ENCODE results near the gene GAS2L2.

DNA sequence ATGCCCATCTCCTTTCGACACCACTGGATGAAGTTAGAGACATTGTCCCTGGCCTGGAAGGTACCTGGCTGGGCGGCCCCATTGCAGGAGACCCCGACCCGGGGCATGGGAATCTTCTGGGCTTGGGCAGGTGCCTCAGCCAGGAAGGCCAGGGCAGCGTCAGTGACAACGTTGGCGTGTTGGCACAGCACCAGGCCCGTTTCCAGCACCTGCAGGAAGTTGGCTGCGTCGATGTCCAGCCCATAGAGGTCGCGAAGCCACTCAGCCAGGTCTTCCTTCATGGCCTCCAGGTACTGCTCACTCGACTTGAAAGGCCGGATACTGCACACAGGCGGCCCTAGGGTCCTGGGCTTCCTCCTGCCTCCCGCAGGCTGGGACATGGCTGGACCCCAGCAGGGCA is 568 bp downstream of the GAS2L2 start:
- TF ChIP-seq, protein P1, sequence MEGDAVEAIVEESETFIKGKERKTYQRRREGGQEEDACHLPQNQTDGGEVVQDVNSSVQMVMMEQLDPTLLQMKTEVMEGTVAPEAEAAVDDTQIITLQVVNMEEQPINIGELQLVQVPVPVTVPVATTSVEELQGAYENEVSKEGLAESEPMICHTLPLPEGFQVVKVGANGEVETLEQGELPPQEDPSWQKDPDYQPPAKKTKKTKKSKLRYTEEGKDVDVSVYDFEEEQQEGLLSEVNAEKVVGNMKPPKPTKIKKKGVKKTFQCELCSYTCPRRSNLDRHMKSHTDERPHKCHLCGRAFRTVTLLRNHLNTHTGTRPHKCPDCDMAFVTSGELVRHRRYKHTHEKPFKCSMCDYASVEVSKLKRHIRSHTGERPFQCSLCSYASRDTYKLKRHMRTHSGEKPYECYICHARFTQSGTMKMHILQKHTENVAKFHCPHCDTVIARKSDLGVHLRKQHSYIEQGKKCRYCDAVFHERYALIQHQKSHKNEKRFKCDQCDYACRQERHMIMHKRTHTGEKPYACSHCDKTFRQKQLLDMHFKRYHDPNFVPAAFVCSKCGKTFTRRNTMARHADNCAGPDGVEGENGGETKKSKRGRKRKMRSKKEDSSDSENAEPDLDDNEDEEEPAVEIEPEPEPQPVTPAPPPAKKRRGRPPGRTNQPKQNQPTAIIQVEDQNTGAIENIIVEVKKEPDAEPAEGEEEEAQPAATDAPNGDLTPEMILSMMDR (IDR thresholded peaks at IDR 0.05), result no peak
- no peak for TF ChIP-seq POLR2A (IDR thresholded peaks at IDR 0.05)
- TF ChIP-seq EP300 (IDR thresholded peaks at IDR 0.05), result no peak

Data from stomach (tissue), 4 donors.